GM19372 (cell line): ENCODE measurements around the gene ISLR.
"Not testable (repeated sequence)": the region's sequence is repeated elsewhere in the genome, so short reads cannot be mapped to it uniquely, and the experiment has no call there.

Experiments used
- ATAC-seq: cut with Tn5 transposase; IDR thresholded peaks from one replicate; pipeline ENCODE4 v1.9.1; 2021; ENCODE audit warnings: mild to moderate bottlenecking, low read depth, moderate library complexity; ENCODE audit not compliant: unreplicated experiment

ISLR gene

DNA sequence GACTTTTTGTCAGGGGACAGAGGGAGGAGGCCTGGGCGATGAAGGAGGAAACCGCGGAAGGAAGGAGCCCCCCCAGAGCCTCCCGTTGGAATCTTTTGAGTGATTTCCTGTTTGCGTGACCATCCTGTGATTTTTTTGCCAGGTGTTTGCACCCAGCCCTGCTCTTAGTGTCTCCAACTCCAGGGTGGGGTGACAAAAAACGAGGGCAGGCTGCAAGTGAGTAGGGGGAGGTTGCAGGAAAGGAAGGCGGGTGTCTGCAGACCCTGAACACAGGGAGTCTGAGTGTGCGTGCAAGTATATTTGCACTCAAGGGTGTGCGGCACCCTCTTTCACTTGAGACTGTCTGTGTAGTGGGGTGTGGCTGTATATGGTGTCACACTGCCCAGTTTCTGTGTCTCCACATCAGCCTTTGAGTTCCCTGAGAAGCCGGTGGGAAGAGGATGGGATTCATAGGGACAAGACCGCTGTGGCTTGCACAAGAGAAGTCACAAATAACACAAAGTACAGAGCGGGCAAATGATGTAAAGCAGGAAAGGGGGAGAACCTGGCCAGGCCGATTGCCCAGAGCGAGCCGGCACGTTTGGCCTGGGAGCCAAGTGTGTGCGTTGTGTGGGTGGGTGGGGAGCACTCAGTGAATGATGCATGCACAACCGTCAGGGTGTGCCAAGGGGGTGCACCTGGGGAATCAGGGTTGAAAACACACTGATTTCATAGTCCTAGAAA is 36.5 kb upstream of the ISLR start:
- ATAC-seq, result no peak

DNA sequence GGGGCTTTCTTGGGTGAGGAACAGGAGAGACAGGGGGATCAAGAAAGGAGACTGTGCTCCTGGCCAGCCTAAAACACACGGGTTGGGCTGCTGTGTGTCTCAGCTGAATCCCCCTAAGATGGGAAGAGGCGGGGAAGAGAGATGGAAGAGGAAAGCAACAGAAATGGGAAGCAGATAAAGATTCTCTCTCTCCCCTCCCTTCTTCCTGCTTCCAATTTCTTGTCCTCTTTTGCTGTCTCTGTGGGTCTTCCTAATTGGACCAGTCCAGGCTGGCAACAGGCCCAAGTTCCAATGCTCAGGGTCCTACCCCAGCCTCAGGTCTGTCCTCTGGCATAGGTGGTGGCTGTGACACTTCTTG is 36.0 kb upstream of the ISLR start:
- no peak for ATAC-seq

DNA sequence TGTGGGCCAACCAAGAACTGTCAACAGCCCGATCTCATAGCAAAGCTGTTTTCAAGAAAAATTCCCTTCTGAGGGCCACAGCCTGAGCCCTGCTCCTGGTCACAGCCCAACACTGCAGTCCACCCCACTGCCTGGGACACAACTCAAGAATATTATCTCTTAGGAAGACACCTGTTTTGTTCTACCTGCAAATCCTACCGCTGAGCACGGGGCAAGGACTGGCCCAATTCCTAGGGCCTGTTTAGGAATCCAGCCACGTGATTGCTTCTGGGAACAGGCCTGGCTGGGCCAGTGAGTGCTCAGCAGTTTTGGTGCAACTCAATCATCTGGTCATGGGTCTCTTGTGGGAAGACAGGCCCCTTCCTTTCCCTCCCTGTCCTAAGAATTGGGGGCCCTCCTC is 34.9 kb upstream of the ISLR start:
- no peak for ATAC-seq

DNA sequence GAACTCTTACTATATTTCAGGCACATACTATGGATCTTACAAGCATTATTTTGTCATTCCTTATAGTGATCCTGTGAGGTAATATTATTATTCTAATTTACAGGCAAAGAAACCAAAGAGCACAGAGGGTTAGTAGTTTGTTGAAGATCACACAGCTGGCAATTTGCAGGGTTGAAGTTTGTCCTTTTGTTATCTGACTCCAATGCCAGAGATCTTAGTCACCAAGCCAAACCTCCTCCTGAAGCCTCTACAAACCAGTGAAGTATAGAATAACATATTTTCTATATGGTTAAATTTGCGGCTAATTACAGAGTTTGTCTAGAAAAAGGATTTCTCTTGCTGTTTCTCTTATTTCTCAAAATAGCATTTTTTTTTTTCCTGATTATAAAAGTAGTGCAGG is 31.9 kb upstream of the ISLR start:
- ATAC-seq, result no peak

DNA sequence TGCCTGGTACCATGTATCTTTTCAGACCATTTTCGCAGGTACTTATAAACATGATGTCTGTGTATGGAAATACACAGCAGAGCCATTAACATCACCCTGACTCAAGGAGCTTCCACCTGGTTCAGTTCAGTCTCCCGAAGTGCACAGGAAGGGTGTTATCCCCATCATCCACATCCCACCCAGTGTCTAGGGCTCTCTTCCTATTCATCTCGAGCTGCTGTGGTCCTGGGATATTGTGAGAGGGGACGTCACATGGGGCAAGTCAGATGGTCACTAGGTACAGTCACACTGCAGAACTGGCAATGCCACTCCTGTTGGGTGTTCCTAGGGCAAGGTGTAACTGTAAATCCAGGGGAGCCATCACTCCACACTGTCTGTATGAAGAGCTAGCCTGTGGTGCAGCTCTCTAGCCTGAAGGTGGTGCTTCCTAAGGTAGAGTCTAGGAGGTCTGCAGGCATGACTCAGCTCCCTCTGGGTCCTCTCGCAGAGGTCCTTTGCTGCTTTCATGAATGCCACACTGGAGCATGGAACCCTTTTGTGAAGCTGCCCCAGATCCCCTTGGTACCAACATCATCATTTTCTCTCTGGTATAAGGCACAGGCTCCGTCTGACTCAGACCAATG is 29.2 kb upstream of the ISLR start:
- ATAC-seq, result no peak

DNA sequence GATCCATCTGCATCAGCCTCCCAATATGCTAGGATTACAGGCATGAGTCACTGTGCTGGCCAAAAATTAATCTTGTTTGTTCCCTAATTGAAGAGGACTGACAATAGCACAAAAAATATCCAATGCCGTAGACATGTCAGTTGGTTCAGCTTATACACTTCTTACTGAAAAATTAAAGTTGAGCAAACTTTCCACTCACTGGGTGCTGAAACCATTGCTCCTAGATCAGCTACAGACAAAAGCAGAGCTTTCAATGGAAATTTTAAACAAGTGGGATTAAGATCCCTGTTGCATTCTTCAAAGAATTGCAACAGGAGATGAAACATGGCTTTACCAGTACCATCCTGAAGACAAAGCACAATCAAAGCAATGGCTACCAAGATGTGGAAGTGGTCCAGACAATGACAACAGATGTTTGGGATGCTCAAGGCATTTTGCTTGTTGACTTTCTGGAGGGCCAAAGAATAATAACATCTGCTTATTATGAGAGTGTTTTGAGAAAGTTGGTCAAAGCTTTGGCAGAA is 27.2 kb upstream of the ISLR start:
- no peak for ATAC-seq

DNA sequence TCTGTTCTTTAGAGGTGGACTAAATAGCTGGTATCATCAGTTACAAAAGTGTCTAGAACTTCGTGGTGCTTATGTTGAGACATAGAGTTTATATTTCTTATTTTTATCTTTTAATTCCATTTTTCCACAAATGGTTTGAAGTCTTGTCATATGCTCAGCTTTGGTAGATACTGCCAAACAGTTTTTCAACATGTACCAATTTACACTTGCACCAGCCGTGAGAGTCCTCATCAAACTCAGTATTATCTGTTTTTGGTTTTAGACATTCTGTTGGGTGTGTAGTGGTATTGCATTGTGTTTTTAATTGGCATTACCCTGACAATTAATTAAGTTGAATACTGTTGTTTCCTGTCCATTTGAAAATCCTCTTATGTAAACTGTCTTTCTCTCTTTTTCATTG is 26.5 kb upstream of the ISLR start:
- ATAC-seq, result no peak

DNA sequence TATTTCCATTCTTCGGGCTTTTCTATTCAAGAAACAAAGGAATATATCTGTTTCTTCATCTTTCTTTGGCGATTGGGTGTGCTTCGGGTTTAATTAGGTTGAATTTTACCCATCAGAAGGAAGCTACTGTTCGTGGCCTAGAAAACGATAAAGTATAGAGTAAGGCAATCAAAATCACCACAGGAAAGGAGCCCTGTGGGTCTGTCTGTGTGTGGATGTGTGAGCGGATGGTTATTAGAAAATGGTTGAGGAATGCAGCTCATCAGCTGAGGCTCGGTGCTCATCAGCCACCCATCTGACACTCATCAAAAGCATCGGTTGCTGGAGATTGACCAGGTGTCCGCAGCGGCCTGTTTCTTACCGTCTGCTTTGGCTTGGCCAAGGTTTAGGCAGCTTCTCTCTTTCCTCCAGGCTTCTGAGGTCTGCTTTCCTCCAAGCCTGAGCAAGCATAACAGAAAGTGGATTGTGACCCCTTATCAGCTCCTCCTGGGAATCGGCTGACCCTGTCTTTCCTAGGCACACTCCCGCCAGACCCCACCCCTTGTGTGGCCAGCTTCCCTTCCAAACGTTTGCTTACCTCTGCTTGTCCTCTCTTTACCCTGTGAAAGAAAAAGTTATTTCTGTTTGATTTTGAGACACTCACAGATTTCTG is 17.6 kb upstream of the ISLR start:
- no peak for ATAC-seq

DNA sequence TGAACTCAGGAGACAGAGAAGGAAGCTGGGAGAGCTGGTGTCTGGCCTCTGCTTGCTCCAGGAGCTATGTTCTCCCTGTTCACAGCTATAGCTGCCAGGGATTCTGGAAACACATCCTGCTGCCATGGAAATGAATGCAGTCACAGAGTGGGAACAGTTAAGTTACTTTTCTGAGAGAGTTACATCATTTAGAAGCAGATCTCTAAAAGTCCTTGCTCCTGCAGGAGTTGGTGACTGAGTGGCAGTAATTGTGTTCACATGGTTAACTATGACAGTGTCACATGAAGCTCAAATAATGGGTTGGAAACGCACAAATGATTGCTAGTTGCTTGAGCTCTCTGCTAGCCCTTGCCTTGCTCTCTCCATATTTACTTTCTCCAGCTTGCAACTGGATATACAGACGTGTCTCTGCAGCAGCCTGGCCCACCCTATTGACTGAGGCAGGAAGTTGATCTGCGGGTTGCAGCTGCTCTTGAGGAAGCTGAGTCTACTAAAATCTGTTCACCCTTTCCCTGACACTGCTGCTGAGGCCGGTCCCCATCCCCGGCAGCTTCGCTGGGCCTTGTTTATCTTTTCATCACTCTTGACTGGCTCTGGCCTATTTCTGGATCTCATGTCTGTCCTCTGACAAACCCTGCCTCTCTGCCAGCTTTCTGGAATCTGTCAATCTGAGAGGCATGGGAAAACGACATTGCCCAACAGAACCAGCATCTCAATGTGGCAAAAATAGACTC is 16.7 kb upstream of the ISLR start:
- ATAC-seq, result no peak

DNA sequence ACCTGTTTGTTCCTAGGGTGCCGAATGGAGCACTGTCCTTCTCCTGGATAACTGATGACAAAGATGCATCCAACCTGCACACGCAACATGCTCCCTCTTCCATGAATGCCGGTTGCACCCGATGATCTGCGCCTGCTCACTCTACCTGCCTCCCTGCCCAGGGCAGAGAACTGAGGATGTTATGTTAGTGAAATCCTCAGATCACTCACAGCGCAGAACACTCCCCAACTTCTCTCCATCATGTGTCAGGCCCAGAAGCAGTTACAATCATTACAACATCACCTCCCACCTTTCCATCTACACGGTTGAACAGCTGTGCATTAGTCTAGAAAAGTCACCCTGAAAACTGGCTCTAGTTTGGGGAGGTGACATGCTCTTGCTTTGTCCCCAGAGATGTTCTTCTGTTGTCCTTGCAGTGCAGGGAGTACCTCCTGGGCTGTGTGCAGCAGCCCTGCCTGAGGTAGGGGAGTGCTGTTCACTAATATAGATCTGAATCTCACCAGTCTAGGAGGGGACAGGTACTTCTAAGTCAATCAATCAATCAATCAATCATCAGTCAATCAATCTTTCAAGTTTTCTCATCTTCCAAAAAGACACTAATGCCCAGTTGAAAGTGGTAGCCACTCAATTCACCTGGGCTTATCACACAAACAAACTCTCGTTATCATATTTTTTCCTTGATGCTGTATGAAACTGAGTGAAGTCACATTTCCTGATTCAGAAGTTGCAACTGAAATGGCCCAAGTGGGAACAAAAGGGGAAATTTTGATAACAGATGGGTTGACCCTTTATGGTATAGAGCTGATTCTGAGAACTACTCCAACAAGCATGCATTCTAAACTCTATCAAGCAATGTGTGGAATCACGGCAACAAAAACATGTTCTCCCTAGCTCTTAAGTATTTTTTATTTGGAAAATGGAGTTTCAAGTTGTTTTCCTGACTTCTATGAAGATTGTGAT is 15.4 kb upstream of the ISLR start:
- no peak for ATAC-seq

DNA sequence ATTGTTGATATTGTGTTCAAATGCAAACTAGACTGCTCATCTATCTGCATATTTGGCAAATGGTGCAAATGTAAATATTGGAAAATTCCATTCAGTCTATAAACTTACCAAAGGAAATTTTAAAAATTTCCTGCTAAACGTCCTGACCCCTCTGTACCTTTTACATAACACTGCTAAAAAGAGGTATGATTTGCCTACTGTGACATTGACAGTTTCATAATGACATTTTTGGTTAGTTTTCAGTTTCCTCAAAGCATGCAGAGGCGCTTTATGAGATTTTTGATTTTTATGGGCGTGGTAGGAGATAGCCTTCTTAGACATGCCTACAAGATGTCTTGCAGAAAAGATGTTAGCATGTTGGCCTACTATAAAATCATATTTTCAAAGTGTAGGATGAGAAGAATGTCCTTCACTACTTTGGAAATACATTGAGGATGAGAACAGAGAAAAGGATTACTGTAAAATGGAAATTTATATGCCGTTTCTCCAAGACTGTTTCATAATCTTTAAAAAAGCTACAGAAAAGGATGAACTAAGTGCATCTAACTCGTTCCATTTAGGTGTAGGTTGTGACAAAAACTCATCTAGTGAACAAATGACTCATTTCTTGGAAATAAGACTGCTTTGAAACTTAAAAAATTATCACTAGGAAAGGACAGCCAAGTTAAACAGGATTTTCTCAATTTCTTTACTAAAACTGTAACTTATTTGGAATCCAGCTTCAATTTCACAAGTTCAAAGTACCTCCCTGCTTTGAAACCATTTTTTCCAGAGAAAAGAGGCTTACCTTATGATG is 14.5 kb upstream of the ISLR start:
- ATAC-seq, result no peak

DNA sequence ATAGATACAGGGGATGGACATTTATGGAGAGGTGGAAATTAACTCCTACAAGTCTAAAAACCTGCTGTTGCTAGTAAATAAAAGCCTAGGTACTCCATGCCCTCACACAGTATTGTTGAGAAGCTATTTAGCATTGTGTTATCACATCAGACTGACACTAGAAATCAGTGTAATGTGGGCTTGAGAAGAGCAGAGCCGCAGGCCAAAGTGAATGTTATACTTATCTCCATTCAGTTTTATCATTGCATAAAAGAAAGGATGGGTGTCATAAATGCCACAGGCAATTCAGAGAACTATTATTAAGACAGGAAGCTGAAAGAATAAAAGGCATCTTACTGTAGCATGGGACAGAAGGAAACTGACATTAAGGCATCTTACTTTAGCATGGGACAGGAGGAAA is 13.7 kb upstream of the ISLR start:
- no peak for ATAC-seq

DNA sequence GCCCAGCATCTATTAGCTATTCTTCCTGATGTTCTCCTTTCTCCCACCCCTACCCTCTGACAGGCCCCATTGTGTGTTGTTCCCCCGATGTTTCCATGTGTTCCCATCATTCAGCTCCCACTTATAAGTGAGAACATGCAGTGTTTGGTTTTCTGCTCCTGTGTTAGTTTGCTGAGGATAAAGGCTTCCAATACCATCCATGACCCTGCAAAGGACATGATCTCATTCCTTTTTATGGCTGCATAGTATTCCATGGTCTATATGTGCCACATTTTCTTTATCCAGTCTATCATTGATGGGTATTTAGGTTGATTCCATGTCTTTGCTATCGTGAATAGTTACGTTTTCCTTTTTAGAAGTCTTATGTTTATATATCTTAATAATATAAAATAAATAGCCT is 13.1 kb upstream of the ISLR start:
- ATAC-seq, result not testable (repeated sequence)

DNA sequence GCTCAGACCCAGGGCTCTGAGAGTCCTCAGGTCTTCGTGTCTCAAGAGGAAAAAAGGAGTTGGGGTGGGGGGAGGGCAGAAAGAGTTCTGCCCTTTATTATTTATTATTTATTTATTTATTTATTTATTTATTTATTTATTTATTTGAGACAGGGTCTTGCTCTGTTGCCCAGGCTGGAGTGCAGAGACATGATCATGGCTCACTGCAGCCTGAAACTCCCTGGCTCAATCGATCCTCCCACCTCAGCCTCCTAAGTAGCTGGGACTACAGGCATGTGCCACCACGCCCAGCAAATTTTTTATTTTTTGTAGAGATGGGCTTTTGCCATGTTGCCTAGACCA is 11.3 kb upstream of the ISLR start:
- ATAC-seq, result not testable (repeated sequence)

DNA sequence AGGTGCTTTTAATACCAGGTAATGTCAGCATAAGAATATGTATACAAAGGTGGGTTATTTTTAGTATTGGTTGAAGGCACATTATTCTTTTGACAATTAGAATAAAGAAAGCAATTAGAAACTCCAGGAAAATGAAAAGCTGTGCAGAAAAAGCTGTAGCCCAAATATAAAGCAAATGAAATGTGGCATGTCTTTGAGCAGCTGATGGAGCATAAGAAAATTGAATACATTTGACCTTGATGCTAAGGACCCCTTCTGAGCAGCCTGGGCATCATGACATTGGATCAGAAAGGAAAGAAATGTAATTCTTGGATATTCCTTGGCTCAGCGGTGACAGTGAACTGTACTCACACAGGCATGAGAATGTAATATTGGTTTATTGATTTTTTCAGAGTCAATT is 8.0 kb upstream of the ISLR start:
- ATAC-seq, result no peak

DNA sequence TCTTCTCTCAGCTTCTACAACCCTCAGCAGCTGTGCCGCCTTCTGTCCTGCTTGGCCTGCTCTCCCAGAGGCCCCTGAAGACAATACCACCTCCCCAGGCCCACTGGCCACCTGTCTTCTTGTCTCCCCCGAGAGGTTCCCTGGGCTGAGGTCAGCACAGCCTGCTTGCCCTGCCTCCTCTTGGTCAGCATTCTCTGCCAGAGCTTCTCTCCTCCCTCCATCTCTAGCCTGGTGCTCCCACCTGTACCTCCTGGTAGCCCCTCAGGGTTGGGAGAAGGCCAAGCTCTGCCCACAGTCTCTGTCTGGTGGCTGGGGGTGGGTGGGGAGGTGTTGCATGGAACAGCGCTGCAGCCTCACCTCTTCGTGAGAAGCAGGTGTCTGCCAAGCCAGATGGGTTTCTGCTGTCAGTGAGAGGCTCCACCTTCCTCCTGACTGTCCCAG is 5.6 kb upstream of the ISLR start:
- no peak for ATAC-seq

DNA sequence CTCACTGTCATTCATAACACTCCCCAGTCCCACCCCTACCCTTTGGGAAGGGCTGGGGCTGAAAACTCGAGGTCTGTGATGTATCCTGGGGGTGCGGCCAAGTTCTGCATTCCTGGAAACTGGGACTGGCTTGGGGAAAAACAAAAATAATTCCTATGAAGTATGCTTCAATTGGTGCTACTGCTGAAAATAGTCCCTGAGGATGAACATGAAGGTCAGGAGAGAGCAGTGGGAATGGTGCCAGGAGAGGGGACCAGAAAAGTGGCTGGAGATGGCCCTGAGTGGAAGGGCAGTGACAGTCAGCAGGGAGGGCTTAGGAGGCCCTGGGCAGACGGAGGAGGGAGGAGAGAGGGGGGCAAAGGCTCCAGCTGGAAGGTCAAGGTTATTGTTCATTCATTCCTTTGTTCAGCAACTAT is 4.8 kb upstream of the ISLR start:
- ATAC-seq, result no peak

DNA sequence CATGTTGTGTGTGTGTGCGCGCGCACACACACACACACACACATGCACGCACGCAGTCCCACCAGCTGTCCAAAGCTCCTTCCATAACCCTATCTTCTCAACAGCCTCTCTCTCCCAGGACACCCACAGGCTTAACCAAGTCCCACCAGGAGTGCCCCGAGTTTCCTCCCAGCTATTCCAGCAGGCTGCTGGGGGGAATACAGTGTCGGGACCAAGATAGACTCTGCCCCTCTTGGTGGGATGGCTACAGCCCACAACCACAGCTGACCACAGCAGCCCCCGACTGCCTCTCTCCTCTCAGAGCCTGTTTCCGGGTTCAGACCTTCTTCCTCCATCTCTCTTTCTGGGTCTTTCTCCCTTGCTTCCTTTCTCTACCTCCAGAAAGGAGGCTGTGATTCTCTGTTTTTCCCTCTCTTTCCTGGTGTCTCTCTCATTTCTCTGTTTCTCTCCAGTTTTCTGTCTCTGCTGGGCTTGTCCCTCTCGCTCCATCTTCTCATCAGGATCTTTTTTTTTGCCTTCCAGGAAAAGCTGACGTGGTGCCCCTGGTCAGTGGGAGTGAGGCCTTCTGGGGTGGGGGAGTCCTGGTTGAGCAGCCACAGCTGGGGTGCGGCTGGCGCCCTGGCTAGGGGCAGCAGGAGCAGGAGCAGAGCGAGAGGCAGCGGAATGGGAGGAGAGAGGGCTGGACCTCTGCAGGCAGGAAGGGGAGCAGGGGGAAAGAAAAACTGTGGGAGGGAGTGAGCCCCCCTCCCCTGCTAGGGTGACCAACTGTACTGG is 3.3 kb upstream of the ISLR start:
- ATAC-seq, result no peak
